GM19023 (cell line): ENCODE results near the gene NDFIP2.
"Not testable (repeated sequence)": the region's sequence is repeated elsewhere in the genome, so short reads cannot be mapped to it uniquely, and the experiment has no call there.

Source experiments
- ATAC-seq: cut with Tn5 transposase; IDR thresholded peaks from one replicate; pipeline ENCODE4 v1.9.1; 2021; ENCODE audit warnings: mild to moderate bottlenecking, moderate library complexity; ENCODE audit not compliant: unreplicated experiment

Gene NDFIP2

DNA sequence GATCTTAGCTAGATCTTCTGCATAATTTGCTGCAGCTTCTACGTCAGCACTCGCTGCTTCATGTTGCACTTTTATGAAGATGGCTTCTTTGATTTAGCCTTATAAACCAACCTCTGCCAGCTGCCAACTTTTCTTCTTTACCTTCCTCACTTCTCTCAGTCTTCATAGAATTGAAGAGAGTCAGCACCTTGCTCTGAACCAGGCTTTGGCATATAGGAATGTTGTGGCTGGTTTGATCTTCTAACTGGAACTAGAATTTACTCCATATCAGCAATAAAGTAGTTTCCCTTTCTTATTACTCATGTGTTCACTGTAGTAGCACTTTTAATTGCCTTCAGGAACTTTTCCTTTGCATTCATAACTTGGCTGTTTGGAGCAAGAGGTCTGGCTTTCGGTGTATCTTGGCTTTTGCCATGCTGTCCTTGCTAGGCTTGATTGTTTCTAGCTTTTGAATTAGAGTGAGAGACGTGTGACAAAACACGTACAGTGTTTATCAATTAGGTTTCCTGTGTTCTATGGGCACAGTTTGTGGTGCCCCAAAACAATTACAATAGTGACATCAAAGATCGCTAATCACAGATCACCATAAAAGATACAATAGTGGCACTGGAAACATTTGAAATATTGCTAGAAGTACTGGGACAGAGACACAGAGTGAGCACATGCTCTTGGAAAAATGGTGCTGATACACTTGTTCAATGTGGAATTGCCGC, 50.7 kb downstream of the NDFIP2 start:
- no peak for ATAC-seq

- ATAC-seq = no peak
Measured at GRCh38 chr13:79532576-79532975, 51.6 kb downstream of the NDFIP2 start.

DNA sequence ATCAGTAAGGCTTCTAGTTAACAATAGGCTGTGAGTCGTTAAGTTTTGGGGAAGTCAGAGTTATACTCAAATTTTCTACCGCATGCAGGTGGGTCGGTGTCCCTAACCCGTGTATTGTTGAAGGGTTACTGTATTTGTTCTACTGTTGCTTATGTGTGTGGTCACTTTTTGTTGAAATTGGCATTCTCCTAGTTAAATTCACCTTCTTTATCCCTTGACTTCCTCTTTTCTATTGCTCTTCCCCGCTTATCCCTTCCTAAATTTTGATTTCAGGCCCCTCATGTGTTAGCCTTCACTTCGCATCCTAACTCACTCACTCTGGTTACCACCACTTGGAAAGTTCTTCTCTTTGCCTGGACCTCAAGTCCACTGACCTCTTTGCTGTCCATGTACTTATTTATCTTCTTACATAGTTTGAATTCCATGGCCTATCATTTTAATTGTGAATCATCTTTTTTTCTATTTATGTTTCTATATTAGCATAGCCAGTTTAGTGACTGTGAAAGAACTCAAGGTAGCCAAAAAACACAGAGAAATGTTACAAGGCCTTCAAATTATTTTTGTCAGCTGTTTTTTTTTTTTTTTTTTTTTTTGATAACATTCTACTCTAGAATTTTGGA, 52.9 kb downstream of the NDFIP2 start:
- no peak for ATAC-seq

- no peak for ATAC-seq
Measured at GRCh38 chr13:79534596-79534995, 53.6 kb downstream of the NDFIP2 start.

GRCh38 chr13:79538757-79539156, 57.8 kb downstream of the NDFIP2 start:
- ATAC-seq = no peak

DNA sequence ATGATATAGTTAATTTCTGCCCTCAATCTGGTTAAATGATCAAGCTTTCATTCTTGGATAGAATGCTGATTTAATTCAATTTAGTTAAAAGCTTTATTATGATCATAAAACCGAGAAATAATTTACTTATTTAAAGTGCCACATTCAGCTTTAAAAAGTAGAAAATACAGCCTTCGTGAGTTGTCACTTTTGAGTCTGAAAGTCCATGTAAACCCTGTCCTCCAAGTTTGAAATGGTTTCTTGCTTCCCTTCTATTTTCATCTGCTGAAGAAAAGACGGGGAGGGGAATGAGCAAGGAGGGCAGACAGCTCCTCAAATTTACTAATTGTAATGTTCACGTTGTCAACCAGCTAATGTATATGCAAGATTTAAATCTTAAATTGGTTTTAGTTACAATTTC, 59.5 kb downstream of the NDFIP2 start:
- no peak for ATAC-seq

DNA sequence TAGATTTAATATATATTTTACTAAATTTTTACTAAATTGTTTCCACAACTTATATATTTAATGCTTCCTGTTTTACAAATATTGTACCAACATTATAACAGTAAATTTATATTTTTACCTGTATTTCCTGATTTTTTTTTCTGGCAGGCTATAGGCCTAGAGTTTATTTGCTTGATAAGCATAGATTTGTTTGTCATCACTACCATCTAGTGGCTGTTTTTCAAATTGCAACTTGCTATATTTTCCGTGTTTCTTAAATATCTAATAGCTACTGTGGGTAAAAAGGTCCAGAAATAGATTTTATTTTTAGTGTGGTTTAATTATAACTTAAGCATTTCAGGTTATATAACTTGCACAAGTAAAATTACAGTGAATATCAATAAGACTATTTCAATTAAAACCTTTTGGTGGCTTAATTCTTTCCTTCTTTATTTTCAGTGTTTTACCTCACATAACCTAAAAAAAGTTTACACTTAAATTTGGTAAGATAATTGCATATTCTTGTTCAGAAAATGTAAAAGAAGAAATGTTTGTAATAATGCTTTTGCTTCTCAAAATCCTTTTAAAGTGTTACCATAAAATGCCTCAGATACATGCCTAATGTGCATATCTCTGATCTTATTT, 60.6 kb downstream of the NDFIP2 start:
- ATAC-seq = no peak

DNA sequence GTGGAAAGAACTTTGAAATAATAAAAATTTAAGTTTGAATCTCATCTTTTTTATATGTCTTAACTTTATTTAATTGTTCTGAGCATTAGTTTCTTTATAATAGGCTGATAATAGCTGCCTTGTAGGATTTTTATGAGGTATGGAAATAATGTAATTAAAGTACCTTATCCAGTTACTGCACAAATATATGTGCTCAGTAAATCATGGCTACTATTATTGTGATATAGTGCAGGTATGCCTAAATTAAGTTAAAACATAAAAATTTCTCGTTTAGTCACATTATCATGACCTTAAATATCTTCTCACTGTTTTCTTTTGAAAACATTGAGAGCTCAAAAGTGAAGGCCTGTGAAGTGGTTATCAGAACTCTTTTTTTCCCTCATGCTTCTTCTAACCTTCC, 62.9 kb downstream of the NDFIP2 start:
- ATAC-seq = no peak

DNA sequence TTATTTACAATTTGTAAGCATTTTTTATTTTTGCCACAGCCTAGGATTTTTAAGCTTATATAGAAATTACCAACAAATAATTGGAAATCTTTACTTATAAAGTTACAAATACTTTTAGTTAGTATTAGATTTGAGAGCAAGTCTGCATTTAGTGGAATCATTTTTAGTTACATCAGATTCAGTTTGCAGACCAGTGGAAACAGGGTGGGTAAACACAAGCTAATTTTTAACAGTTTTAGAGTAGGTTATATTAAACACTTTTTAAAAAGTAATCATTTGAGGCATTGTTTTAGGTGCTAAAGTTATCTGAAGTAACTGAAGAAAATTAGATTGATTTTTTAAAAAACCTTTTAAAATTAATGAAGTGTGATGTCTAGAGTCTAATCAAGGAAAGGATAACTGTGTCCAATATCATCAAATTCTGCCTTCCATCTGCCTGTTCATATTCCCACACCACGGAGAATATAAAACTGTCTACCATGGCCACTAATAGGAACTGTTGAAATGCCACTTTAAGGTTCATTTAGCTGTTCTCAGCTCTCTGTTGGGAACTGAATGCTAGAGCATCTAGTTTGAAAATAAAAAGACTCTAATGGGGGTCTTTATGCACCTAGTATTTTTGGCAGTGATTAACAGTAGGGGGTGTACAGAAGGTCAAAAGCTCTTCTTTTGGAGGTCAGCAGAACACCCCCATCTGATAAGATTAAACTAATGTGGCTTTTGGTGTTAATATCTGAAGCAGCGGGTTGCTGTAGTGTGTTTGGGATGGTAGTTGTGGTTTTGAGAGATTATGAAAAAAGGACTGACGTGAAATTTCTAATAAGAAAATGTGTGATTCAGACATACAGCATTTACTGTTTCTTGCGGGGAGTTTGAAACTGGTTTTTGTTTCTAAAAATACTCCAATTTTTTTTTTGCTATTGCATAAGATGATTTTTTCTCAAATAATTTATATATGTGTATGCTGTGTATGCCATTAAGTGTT, 66.5 kb downstream of the NDFIP2 start:
- ATAC-seq = no peak

- no peak for ATAC-seq
Measured at GRCh38 chr13:79548902-79549301, 67.9 kb downstream of the NDFIP2 start.

DNA sequence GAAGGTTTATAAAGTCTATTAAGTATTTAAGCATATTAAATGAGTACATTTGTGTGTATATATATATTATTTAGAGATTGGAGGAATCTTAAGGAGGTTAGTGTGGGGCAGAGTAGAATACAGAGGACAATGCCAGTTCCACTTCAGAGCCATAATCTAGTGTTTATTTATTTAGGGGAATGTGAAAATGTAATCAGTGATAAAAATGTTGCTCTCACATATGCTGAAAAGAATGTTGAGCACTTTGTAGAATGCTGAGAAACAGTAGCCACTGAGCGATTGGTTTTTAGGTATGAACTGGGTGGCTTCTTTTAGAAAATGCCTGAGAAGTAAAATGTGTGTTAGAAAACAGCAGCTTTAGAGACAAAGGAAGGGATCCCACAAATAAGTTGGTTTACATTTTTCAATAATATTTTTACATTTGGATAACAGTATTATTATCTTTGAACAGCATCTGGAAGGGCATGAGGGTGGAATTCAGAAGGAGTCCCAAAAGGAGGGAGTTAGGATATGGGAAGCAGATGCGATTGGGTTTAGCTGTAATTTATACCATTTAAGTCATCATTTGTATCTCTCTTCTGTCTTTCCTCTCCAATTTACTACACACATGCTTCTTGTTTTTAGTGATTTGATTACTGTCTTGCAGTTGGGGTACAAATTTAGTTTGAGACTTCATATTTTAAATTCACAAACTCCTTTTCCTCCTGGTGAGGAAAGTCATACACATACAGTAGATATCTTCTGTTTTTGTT, 68.6 kb downstream of the NDFIP2 start:
- ATAC-seq = no peak

- no peak for ATAC-seq
Measured at GRCh38 chr13:79557666-79558065, 76.7 kb downstream of the NDFIP2 start.

GRCh38 chr13:79560954-79561353, 80.0 kb downstream of the NDFIP2 start:
- ATAC-seq = no peak

DNA sequence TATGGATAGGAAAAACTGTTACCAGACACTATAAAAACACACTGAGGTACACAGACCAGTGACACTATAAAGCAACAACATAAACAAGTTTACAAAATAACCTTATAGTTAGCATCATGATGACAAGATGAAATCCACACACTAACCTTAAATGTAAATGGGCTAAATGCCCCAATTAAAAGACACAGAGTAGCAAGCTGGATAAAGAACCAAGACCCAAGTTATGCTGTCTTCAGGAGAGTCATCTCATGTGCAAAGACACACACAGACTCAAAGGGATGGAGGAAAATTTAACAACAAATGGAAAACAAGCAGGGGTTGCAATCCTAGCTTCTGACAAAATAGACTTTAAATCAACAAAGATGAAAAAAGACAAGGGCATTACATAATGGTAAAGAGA, 81.6 kb downstream of the NDFIP2 start:
- ATAC-seq = no peak

DNA sequence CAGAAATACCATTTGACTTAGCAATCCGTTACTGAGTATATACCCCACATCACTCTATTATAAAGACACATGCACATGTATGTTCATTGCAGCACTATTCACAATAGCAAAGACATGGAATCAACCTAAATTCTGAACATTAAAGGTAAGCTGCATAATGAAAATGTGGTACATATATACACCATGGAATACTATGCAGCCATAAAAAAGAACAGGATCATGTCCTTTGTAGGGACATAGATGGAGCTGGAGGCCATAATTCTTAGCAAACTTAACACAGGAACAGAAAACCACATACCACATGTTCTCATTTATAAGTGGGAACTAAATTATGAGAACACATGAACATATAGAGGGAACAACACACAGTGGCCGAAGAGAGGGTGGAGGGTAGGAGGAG, 85.2 kb downstream of the NDFIP2 start:
- no peak for ATAC-seq

- no peak for ATAC-seq
Measured at GRCh38 chr13:79571147-79571546, 90.2 kb downstream of the NDFIP2 start.

GRCh38 chr13:79573892-79574291, 92.9 kb downstream of the NDFIP2 start:
- ATAC-seq = not testable (repeated sequence)

- ATAC-seq = no peak
Measured at GRCh38 chr13:79581870-79582315, 100.9 kb downstream of the NDFIP2 start.

DNA sequence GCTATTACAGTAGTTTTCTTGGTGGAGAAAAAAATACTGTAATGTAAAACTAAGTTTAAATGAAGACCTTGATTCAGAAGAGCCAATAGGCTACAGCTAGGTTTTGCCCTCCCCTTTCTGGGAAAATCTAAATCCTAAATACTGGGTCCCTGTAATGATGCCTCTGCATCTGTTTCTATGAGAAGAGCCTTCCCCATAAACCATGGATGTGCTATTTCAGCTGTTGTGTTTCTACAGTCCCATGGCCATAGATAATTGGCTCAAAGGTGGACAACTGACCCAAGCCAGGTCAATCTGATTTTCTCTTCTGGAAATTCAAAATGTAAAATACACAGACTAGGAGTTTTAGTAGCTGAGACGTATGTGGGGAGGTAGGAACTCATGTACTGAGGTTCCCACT, 101.9 kb downstream of the NDFIP2 start:
- ATAC-seq = no peak

- no peak for ATAC-seq
Measured at GRCh38 chr13:79585033-79585432, 104.1 kb downstream of the NDFIP2 start.
